Endothelial cell of umbilical vein (primary cell): ENCODE measurements around the gene TRIM22. TPM values are rescaled to one million over a fixed set of nuclear protein-coding genes. Genes with fewer than 3 reads are reported as not detected.

ENCODE experiments used
- BruUV-seq: library from RNA; stranded (reverse); fragments of 400-500 nt; replicated peaks from 2 replicates; lab custom pipeline; 2021; lab: Mats Ljungman, UMichigan
- CTCF ChIA-PET: fragments of 300-600, 350-600 bp; sonication (Branson Sonifier 250); formaldehyde crosslinking; loops from one replicate; lab custom pipeline; 2021; ENCODE audit warnings: antibody characterized with exemption, inconsistent platforms; lab: Charles Lee
- POLR2A ChIA-PET: fragments of 300-600, 350-600 bp; sonication (Branson Sonifier 250); formaldehyde crosslinking; loops from one replicate; lab custom pipeline; 2021; ENCODE audit warnings: antibody characterized with exemption, inconsistent platforms; lab: Charles Lee
- DNase-seq: peaks from one replicate; pipeline ENCODE4 v3.0.0-alpha.2; 2011; ENCODE audit warnings: low read depth, low spot score
- FAIRE-seq: peaks from 2 replicates; lab custom pipeline; 2011; peaks lifted over from hg19 to GRCh38; lab: Jason Lieb, UNC
- H2AFZ ChIP-seq: 2 replicates; pipeline ENCODE4 v1.6.0; 2012; ENCODE audit warnings: low read depth, low read length, control low read depth, inconsistent platforms
- H3K27ac ChIP-seq: 2 replicates; pipeline ENCODE4 v1.5.1; 2011; ENCODE audit warnings: low read depth, mild to moderate bottlenecking, control low read depth, low read length, moderate library complexity; ENCODE audit not compliant: insufficient read depth
- H3K27me3 ChIP-seq, 2 experiments: 2 replicates each; pipeline versions ENCODE4 v1.6.0 to v1.6.1; 2011; ENCODE audit warnings: low read length in 2 of 2, mixed read lengths in 1 of 2; ENCODE audit not compliant: control insufficient read depth in 2 of 2, insufficient read depth in 2 of 2
- H3K36me3 ChIP-seq, 2 experiments: 2 replicates in 1 of 2; 3 replicates in 1 of 2; pipeline ENCODE4 v1.5.1; 2011; ENCODE audit warnings: low read length in 2 of 2, mild to moderate bottlenecking in 1 of 2, moderate library complexity in 1 of 2; ENCODE audit not compliant: control insufficient read depth in 2 of 2, insufficient read depth in 2 of 2; ENCODE audit errors: extremely low read depth in 1 of 2
- H3K4me1 ChIP-seq: 3 replicates; pipeline ENCODE4 v1.5.1; 2011; ENCODE audit warnings: mild to moderate bottlenecking, low read length; ENCODE audit not compliant: control insufficient read depth, insufficient read depth; ENCODE audit errors: extremely low read depth
- H3K4me2 ChIP-seq: 2 replicates; pipeline ENCODE4 v1.6.1; 2011; ENCODE audit warnings: low read length, control low read depth, mixed read lengths; ENCODE audit not compliant: insufficient read depth
- H3K4me3 ChIP-seq, 3 experiments: fragments of 200-600 bp in 1 of 3; sonication (generic), shearing (Covaris generic) in 1 of 3; replicated peaks in 1 of 3; 2 replicates each; pipeline ENCODE4 v1.5.1; 2011 to 2016; ENCODE audit warnings: control low read depth in 3 of 3, low read length in 3 of 3, mild to moderate bottlenecking in 2 of 3, inconsistent platforms in 1 of 3, low read depth in 1 of 3, moderate library complexity in 1 of 3; ENCODE audit not compliant: insufficient read depth in 1 of 3
- H3K79me2 ChIP-seq: 2 replicates; pipeline ENCODE4 v1.6.0; 2012; ENCODE audit warnings: low read length, inconsistent platforms; ENCODE audit not compliant: control insufficient read depth, insufficient read depth
- H3K9ac ChIP-seq: replicated peaks from 2 replicates; pipeline ENCODE3; 2011; ENCODE audit warnings: low read length, control low read depth; ENCODE audit not compliant: insufficient read depth; ENCODE audit errors: extremely low read depth
- H3K9me1 ChIP-seq: replicated peaks from 3 replicates; pipeline ENCODE4 v1.6.0; 2011; ENCODE audit warnings: mild to moderate bottlenecking, low read length; ENCODE audit not compliant: control insufficient read depth, insufficient read depth; ENCODE audit errors: extremely low read depth
- H3K9me3 ChIP-seq: replicated peaks from 2 replicates; pipeline ENCODE4 v1.5.1; 2012; ENCODE audit warnings: low read length, inconsistent platforms; ENCODE audit not compliant: control insufficient read depth, insufficient read depth
- H4K20me1 ChIP-seq: replicated peaks from 2 replicates; pipeline ENCODE3; 2011; ENCODE audit warnings: mild to moderate bottlenecking, low read length; ENCODE audit not compliant: control insufficient read depth, insufficient read depth; ENCODE audit errors: extremely low read depth
- EZH2 ChIP-seq: IDR thresholded peaks from 2 replicates; pipeline ENCODE4 v1.6.1; 2012; ENCODE audit warnings: borderline replicate concordance, low read depth, mild to moderate bottlenecking, moderate library complexity, low read length, inconsistent platforms; ENCODE audit not compliant: severe bottlenecking
- FOS ChIP-seq: IDR thresholded peaks from 2 replicates; pipeline ENCODE4 v1.6.1; 2011; ENCODE audit warnings: mild to moderate bottlenecking, low read length, moderate library complexity, borderline replicate concordance; ENCODE audit not compliant: insufficient read depth
- MYC ChIP-seq: IDR thresholded peaks from one replicate; pipeline ENCODE4 v1.6.1; 2011; ENCODE audit warnings: mild to moderate bottlenecking, low read depth, low read length
- POLR2A ChIP-seq: IDR thresholded peaks from 2 replicates; pipeline ENCODE4 v1.6.1; 2012; ENCODE audit warnings: low read depth, mild to moderate bottlenecking, control low read depth, low read length
- POLR2AphosphoS5 ChIP-seq: IDR thresholded peaks from 2 replicates; pipeline ENCODE4 v1.6.1; 2012; ENCODE audit warnings: low read depth, mild to moderate bottlenecking, control low read depth, low read length, moderate library complexity; ENCODE audit not compliant: insufficient read depth
- dilution Hi-C: fragments of 300-500 bp; cut with MboI; formaldehyde crosslinking; loops from one replicate; pipeline ENCODE4 v1.15.0; 2019; ENCODE audit warnings: low sequenced_read_pairs; ENCODE audit not compliant: extremely low pct_ligation_motif_present
- intact Hi-C: fragments of 100-400 bp; cut with micrococcal nuclease; formaldehyde crosslinking; loops from one replicate; pipeline ENCODE4 v1.10.0; 2022
- polyA plus RNA-seq, 4 experiments: library from polyadenylated mRNA; depleted of rRNA in 3 of 4; stranded (reverse) in 3 of 4; unstranded in 1 of 4; fragments of >200 nt; gene quantifications; 2 replicates each; pipeline versions ENCODE4 v1.2.1 to v1.2.3, GENCODE V29; 2011 to 2012; ENCODE audit warnings: missing spikeins in 1 of 4
- total RNA-seq: library from RNA; stranded (reverse); gene quantifications from 2 replicates; pipeline ENCODE4 v1.2.3, GENCODE V29; 2021
- TF ChIP-seq, protein P1 (sequence below), 2 donors: IDR thresholded peaks; 1 replicate in 1 of 2; 2 replicates in 1 of 2; pipeline ENCODE4 v1.5.1; 2011; ENCODE audit warnings: low read length in 2 of 2, mild to moderate bottlenecking in 2 of 2, moderate library complexity in 2 of 2, control low read depth in 1 of 2, inconsistent platforms in 1 of 2, low read depth in 1 of 2; ENCODE audit not compliant: insufficient read depth in 1 of 2; ENCODE audit errors: extremely low read depth in 1 of 2

Gene TRIM22
- total and polyA plus RNA-seq, 2 donors (not counting 3 experiments of a cell fraction or from before 2014, with no cell fraction given): 73.5 to 110 TPM

- DNase-seq (no peak), FAIRE-seq (no peak)
- dilution Hi-C loops: no loop called here
- Histone ChIP-seq H3K27ac (no peak overlapping the region), H3K4me3 (no peak overlapping the region), H2AFZ (no peak overlapping the region), H3K9ac (no peak overlapping the region), H3K4me2 (no peak overlapping the region), H3K9me3 (no peaks in the 10 kb centered on the region), H3K9me1 (no peaks in the 10 kb centered on the region), H4K20me1 (no peaks in the 10 kb centered on the region), H3K4me1 (peaks cover 29% of the 10 kb centered on the region), H3K36me3 (no peaks in the 10 kb centered on the region), H3K79me2 (peaks cover 32% of the 10 kb centered on the region), H3K27me3 (no peaks in the 10 kb centered on the region)
- no TSS peak for BruUV-seq
- POLR2A ChIA-PET: no interaction called here
- CTCF ChIA-PET: no interaction called here
- no peak for TF ChIP-seq EZH2
- TF ChIP-seq, protein P1, sequence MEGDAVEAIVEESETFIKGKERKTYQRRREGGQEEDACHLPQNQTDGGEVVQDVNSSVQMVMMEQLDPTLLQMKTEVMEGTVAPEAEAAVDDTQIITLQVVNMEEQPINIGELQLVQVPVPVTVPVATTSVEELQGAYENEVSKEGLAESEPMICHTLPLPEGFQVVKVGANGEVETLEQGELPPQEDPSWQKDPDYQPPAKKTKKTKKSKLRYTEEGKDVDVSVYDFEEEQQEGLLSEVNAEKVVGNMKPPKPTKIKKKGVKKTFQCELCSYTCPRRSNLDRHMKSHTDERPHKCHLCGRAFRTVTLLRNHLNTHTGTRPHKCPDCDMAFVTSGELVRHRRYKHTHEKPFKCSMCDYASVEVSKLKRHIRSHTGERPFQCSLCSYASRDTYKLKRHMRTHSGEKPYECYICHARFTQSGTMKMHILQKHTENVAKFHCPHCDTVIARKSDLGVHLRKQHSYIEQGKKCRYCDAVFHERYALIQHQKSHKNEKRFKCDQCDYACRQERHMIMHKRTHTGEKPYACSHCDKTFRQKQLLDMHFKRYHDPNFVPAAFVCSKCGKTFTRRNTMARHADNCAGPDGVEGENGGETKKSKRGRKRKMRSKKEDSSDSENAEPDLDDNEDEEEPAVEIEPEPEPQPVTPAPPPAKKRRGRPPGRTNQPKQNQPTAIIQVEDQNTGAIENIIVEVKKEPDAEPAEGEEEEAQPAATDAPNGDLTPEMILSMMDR (IDR thresholded peaks at IDR 0.05; ENCODE audit: extremely low read depth in 1 of 2, insufficient read depth in 1 of 2, low read depth in 1 of 2, low read length in 2 of 2): no peak
- TF ChIP-seq MYC: no peak
- no peak for TF ChIP-seq FOS
- no peak for TF ChIP-seq POLR2A
- intact Hi-C loops: loop anchor here (5.0 kb wide), 1 partner anchor 636 kb away; the partner anchor contains the start of gene CAVIN3
These were observed 3.2 kb upstream of the TRIM22 start for GRCh38 chr11:5686426-5686825.

DNA sequence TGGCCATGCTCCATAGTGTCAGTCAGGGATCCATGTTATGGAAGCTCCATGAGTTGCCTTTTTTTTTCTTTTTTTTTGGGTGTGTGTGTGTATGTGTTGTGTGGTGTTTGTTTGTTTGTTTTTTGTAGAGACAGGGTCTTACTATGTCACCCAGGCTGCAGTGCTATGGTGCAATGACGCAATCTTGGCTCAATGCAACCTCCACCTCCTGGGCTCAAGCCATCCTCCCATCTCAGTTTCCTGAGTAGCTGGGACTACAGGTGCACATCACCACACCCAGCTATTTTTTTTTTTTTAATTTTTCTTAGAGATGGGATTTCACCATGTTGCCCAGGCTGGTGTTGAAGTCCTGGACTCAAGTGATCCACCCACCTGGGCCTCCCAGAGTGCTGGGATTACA lies 1.1 kb upstream of the TRIM22 start:
- Histone ChIP-seq H3K9ac (no peak overlapping the region), H3K27me3 (no peaks in the 10 kb centered on the region), H3K27ac (no peak overlapping the region), H4K20me1 (no peaks in the 10 kb centered on the region), H3K9me3 (no peaks in the 10 kb centered on the region), H3K4me1 (peaks cover 36% of the 10 kb centered on the region), H3K4me2 (no peak overlapping the region), H3K36me3 (no peaks in the 10 kb centered on the region), H3K9me1 (no peaks in the 10 kb centered on the region), H3K4me3 (no peak overlapping the region), H2AFZ (no peak overlapping the region), H3K79me2 (peaks cover 21% of the 10 kb centered on the region)
- intact Hi-C loops: loop anchor here (5.0 kb wide), 1 partner anchor 634 kb away; the partner anchor contains the start of gene CAVIN3
- TF ChIP-seq, protein P1 (IDR thresholded peaks at IDR 0.05; ENCODE audit: extremely low read depth in 1 of 2, insufficient read depth in 1 of 2, low read depth in 1 of 2, low read length in 2 of 2): no peak
- no peak for TF ChIP-seq POLR2AphosphoS5
- no TSS peak for BruUV-seq
- FAIRE-seq: no peak
- CTCF ChIA-PET: no interaction called here
- POLR2A ChIA-PET: no interaction called here
- DNase-seq: no peak
- dilution Hi-C loops: no loop called here
